Right hindlimb (tissue), 1 donor: ENCODE data around the gene DOCK9.

Experiments used
- DNase-seq: peaks from one replicate; pipeline ENCODE4 v3.0.0-alpha.2; 2018

DOCK9 gene

GRCh38 chr13:98997011-98997730 is 19.3 kb upstream of the DOCK9 start:
- DNase-seq: no peak

- DNase-seq: no peak
Measured at GRCh38 chr13:98996046-98996445, 18.2 kb upstream of the DOCK9 start.

GRCh38 chr13:98994896-98995295 is 17.0 kb upstream of the DOCK9 start:
- no peak for DNase-seq

- DNase-seq: no peak
Measured at GRCh38 chr13:98994080-98994479, 16.2 kb upstream of the DOCK9 start.

- DNase-seq: no peak
Measured at GRCh38 chr13:98992355-98992754, 14.5 kb upstream of the DOCK9 start.

- no peak for DNase-seq
Measured at GRCh38 chr13:98990701-98991100, 12.8 kb upstream of the DOCK9 start.

GRCh38 chr13:98989469-98990235 is 11.8 kb upstream of the DOCK9 start:
- DNase-seq: no peak

- no peak for DNase-seq
Measured at GRCh38 chr13:98988780-98989179, 10.9 kb upstream of the DOCK9 start.

- no peak for DNase-seq
Measured at GRCh38 chr13:98988277-98988676, 10.4 kb upstream of the DOCK9 start.

- DNase-seq: no peak
Measured at GRCh38 chr13:98987275-98987674, 9.4 kb upstream of the DOCK9 start.

GRCh38 chr13:98986226-98986846 is 8.5 kb upstream of the DOCK9 start:
- no peak for DNase-seq

GRCh38 chr13:98985591-98985990 is 7.7 kb upstream of the DOCK9 start:
- no peak for DNase-seq

GRCh38 chr13:98984983-98985382 is 7.1 kb upstream of the DOCK9 start:
- DNase-seq: no peak

GRCh38 chr13:98984118-98984517 is 6.3 kb upstream of the DOCK9 start:
- DNase-seq: no peak

GRCh38 chr13:98983182-98983581 is 5.3 kb upstream of the DOCK9 start:
- DNase-seq: no peak

- DNase-seq: no peak
Measured at GRCh38 chr13:98981369-98982080, 3.7 kb upstream of the DOCK9 start.

- DNase-seq: no peak
Measured at GRCh38 chr13:98979012-98979660, 1.3 kb upstream of the DOCK9 start.

GRCh38 chr13:98978280-98978679 is 416 bp upstream of the DOCK9 start:
- DNase-seq: no peak

- DNase-seq: no peak
Measured at GRCh38 chr13:98976941-98977340, 923 bp downstream of the DOCK9 start.

GRCh38 chr13:98976338-98976737 is 1.5 kb downstream of the DOCK9 start:
- no peak for DNase-seq

GRCh38 chr13:98975822-98976261 is 2.0 kb downstream of the DOCK9 start:
- DNase-seq: no peak

GRCh38 chr13:98974053-98974452 is 3.8 kb downstream of the DOCK9 start:
- no peak for DNase-seq

GRCh38 chr13:98972627-98973026 is 5.2 kb downstream of the DOCK9 start:
- DNase-seq: no peak
